ENCODE results near the gene PML.
A peak's percentile ranks its signal among the peaks of the same experiment; 100 is the strongest.
"Not testable (repeated sequence)": the region's sequence is repeated elsewhere in the genome, so short reads cannot be mapped to it uniquely, and the experiment has no call there.

PML gene

DNA sequence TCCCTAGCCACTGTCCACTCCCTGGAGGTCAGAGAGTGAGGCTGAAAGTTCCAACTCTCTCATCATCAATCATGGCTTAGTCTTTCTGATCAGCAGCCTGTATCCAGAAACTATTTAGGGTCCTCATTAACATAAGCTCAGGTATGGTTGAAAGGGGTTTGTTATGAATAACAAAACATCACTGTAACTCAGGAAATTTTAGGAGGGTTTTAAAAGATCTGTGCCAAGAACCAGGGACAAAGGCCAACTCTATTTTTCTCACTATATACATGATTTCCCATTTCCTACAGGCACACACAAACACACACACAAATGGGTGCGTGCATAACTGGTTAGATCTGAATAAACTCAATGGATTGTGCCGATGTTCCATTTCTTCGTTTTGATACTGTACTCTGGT, 26.1 kb upstream of the PML start:
- no peak overlapping the region for H3K9ac ChIP-seq (ENCODE audit: low read length)
- peaks cover 16% of the 10 kb centered on the region for H3K4me1 ChIP-seq (ENCODE audit: low read length)
- H3K4me2 ChIP-seq (ENCODE audit: low read depth, low read length), result no peak overlapping the region
- H3K4me3 ChIP-seq (ENCODE audit: low read length), result no peak overlapping the region
- no peaks in the 10 kb centered on the region for H3K79me2 ChIP-seq (ENCODE audit: low read length)
- peaks cover 15% of the 10 kb centered on the region for H3F3A ChIP-seq (ENCODE audit: insufficient read depth, low read length)
- TF ChIP-seq, protein P1, sequence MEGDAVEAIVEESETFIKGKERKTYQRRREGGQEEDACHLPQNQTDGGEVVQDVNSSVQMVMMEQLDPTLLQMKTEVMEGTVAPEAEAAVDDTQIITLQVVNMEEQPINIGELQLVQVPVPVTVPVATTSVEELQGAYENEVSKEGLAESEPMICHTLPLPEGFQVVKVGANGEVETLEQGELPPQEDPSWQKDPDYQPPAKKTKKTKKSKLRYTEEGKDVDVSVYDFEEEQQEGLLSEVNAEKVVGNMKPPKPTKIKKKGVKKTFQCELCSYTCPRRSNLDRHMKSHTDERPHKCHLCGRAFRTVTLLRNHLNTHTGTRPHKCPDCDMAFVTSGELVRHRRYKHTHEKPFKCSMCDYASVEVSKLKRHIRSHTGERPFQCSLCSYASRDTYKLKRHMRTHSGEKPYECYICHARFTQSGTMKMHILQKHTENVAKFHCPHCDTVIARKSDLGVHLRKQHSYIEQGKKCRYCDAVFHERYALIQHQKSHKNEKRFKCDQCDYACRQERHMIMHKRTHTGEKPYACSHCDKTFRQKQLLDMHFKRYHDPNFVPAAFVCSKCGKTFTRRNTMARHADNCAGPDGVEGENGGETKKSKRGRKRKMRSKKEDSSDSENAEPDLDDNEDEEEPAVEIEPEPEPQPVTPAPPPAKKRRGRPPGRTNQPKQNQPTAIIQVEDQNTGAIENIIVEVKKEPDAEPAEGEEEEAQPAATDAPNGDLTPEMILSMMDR (IDR thresholded peaks at IDR 0.05; ENCODE audit: low read length), result no peak
- TF ChIP-seq EZH2 (optimal IDR thresholded peaks at IDR 0.05; ENCODE audit: low read depth, low read length) (no peak), EZH2phosphoT487 (IDR thresholded peaks at IDR 0.05; ENCODE audit: low read length) (no peak)
- H4K20me1 ChIP-seq (ENCODE audit: insufficient read depth, low read length), result no peaks in the 10 kb centered on the region
- no peak overlapping the region for H3K27ac ChIP-seq (ENCODE audit: low read length)
- no peak for DNase-seq
- no peaks in the 10 kb centered on the region for H3K27me3 ChIP-seq (replicated peaks; ENCODE audit: insufficient read depth, low read length)
- H3K9me2 ChIP-seq (replicated peaks; ENCODE audit: insufficient read depth, low read length), result no peaks in the 10 kb centered on the region
- H3K9me3 ChIP-seq (replicated peaks; ENCODE audit: insufficient read depth, low read length), result no peaks in the 10 kb centered on the region
- H3K36me3 ChIP-seq (replicated peaks; ENCODE audit: insufficient read depth, low read length), result no peaks in the 10 kb centered on the region
- H2AFZ ChIP-seq (ENCODE audit: low read length), result no peak overlapping the region

DNA sequence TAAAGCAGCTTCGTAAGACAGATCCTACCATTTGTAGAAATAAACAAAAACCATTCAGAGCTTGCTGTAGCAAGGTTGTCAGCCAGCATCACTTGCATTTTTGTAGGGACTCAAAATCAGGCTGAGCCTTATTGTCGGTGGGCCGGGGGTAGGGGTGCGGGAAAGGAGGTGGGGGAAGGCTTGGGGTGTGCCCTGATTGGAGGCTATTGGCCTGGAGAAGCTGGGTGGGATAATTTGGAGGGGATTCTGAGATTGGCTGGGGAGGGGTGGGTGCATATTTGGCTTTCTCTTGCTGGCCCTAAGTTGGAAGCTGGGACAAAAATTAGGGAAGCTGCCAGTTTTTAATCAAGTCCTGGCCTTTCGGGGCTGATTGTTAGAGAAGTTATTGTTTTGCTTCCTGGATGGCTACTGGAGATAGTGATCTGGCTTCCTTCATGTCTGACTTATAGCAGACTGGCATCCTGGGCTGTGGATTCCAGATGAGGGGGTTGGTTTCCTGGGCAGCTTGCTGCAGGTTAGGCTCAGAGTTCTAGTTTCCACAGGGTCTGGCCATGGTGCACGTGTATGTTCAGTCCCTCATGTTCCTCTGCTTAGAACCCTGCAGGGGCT, 25.3 kb upstream of the PML start:
- TF ChIP-seq, protein P1 (IDR thresholded peaks at IDR 0.05; ENCODE audit: low read length), result no peak
- TF ChIP-seq EZH2phosphoT487 (IDR thresholded peaks at IDR 0.05; ENCODE audit: low read length), result no peak
- TF ChIP-seq EZH2 (optimal IDR thresholded peaks at IDR 0.05; ENCODE audit: low read depth, low read length), result no peak

DNA sequence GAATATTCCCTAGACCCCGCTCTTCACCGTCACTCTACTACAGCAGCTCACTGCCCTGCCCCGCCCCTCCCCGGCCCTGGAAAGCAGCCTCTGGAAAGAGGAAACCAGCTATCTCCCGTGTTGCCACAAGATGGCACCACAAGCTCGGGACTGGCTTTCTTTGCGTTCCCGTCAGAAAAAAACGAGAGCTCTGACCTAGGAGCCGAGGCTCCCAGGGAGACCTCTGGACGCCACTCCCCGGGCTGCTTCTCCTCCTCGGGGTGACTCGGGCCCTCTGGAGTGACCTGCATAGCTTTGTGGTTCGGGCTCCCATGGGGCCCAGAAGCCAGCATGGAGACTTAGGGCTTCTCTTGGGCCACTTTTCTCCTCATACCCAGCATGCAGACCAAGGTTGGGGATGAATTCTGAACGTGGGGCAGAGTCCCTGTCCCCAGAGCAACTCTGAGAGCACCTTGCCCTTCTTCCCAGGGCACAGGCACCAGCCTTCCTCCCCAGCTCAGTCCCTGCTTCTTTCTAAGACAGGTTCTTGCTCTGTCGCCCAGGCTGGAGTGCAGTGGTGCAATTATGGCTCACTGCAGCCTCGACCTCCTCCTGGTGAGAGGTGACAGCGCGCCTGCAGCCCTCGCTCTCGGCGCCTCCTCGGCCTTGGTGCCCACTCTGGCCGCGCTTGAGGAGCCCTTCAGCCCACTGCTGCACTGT, 21.4 kb upstream of the PML start:
- Histone ChIP-seq H3K9me3 (replicated peaks; ENCODE audit: insufficient read depth, low read length) (no peaks in the 10 kb centered on the region), H3K79me2 (ENCODE audit: low read length) (no peaks in the 10 kb centered on the region), H3K4me3 (ENCODE audit: low read length) (peak overlapping the region; percentile 18), H2AFZ (ENCODE audit: low read length) (peak overlapping the region; percentile 86), H3K27me3 (replicated peaks; ENCODE audit: insufficient read depth, low read length) (peaks cover 39% of the 10 kb centered on the region), H4K20me1 (ENCODE audit: insufficient read depth, low read length) (no peaks in the 10 kb centered on the region), H3K9me2 (replicated peaks; ENCODE audit: insufficient read depth, low read length) (no peaks in the 10 kb centered on the region), H3K9ac (ENCODE audit: low read length) (no peak overlapping the region), H3K4me1 (ENCODE audit: low read length) (0 out of 2 replicates have a peak, but pooled peaks cover 4% of the 10 kb centered on the region), H3K4me2 (ENCODE audit: low read depth, low read length) (peak overlapping the region; percentile 81; the same call in 1 of the 2 replicates), H3F3A (ENCODE audit: insufficient read depth, low read length) (peaks cover 5% of the 10 kb centered on the region; the same call in 1 of the 2 replicates), H3K27ac (ENCODE audit: low read length) (no peak overlapping the region), H3K36me3 (replicated peaks; ENCODE audit: insufficient read depth, low read length) (no peaks in the 10 kb centered on the region)
- TF ChIP-seq EZH2phosphoT487 (IDR thresholded peaks at IDR 0.05; ENCODE audit: low read length) (no peak), EZH2 (optimal IDR thresholded peaks at IDR 0.05; ENCODE audit: low read depth, low read length) (no peak)
- TF ChIP-seq, protein P1 (IDR thresholded peaks at IDR 0.05; ENCODE audit: low read length), result peak; percentile 83
- peak; percentile 78 for DNase-seq

More for the DNA sequence above, 25.3 kb upstream of the PML start:
- no peak for DNase-seq
- Histone ChIP-seq H2AFZ (ENCODE audit: low read length) (no peak overlapping the region), H3F3A (ENCODE audit: insufficient read depth, low read length) (peaks cover 15% of the 10 kb centered on the region), H3K4me1 (ENCODE audit: low read length) (peaks cover 16% of the 10 kb centered on the region), H3K4me2 (ENCODE audit: low read depth, low read length) (no peak overlapping the region), H3K9me3 (replicated peaks; ENCODE audit: insufficient read depth, low read length) (no peaks in the 10 kb centered on the region), H3K9ac (ENCODE audit: low read length) (no peak overlapping the region), H3K9me2 (replicated peaks; ENCODE audit: insufficient read depth, low read length) (no peaks in the 10 kb centered on the region), H3K4me3 (ENCODE audit: low read length) (no peak overlapping the region), H4K20me1 (ENCODE audit: insufficient read depth, low read length) (no peaks in the 10 kb centered on the region), H3K27ac (ENCODE audit: low read length) (no peak overlapping the region), H3K27me3 (replicated peaks; ENCODE audit: insufficient read depth, low read length) (peaks cover under 1% of the 10 kb centered on the region; the same call in 1 of the 2 replicates), H3K36me3 (replicated peaks; ENCODE audit: insufficient read depth, low read length) (no peaks in the 10 kb centered on the region), H3K79me2 (ENCODE audit: low read length) (no peaks in the 10 kb centered on the region)

DNA sequence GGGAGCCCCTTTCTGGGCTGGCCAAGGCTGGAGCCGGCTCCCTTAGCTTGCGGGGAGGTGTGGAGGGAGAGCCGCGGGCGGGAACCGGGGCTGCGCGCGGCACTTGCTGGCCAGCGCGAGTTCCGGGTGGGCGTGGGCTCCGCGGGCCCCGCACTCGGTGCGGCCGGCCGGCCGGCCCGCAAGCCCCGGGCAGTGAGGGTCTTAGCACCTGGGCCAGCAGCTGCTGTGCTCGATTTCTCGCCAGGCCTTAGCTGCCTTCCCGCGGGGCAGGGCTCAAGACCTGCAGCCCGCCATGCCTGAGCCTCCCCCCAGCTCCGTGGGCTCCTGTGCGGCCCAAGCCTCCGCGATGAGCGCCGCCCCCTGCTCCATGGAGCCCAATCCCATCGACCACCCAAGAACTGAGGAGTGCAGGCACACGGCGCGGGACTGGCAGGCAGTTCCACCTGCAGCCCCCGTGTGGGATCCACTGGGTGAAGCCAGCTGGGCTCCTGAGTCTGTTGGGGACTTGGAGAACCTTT, 20.8 kb upstream of the PML start:
- H3K4me3 ChIP-seq (ENCODE audit: low read length); H3K27ac ChIP-seq (ENCODE audit: low read length); H3K9me3 ChIP-seq (replicated peaks; ENCODE audit: insufficient read depth, low read length); H3K79me2 ChIP-seq (ENCODE audit: low read length); H4K20me1 ChIP-seq (ENCODE audit: insufficient read depth, low read length); H3K9me2 ChIP-seq (replicated peaks; ENCODE audit: insufficient read depth, low read length); H3K9ac ChIP-seq (ENCODE audit: low read length); DNase-seq; H3K4me1 ChIP-seq (ENCODE audit: low read length); H3F3A ChIP-seq (ENCODE audit: insufficient read depth, low read length); H3K4me2 ChIP-seq (ENCODE audit: low read depth, low read length); H2AFZ ChIP-seq (ENCODE audit: low read length); H3K36me3 ChIP-seq (replicated peaks; ENCODE audit: insufficient read depth, low read length): not testable (repeated sequence)
- H3K27me3 ChIP-seq (replicated peaks; ENCODE audit: insufficient read depth, low read length), result peaks cover 44% of the 10 kb centered on the region

DNA sequence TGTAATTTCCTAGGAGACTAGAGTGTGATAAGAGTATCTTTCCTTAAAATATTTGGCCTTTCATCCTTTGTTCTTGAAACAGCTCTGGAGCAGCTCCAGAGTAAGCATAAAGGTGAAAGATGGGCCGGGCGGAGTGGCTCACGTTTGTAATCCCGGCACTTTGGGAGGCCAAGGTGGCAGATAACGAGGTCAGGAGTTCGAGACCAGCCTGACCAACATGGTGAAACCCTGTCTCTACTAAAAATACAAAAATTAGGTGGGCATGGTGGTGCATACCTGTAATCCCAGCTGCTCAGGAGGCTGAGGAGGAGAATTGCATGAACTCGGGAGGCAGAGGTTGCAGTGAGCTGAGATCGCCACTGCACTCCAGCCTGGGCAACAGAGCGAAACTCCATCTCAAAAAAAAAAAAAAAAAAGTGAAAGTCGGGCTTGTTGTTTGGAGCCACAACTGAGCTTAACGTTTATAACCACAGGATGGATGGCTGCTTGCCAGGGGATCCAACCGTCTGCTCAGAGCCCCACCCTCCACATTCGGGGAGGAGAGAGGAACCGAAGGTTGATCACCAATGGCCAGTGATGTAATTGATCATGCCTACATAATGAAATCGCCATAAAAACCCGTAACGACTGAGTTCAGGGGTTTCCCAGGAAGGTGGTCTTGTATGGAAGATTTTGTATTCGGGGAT, 18.9 kb upstream of the PML start:
- H3K79me2 ChIP-seq (ENCODE audit: low read length); H3K9me2 ChIP-seq (replicated peaks; ENCODE audit: insufficient read depth, low read length); H3K27ac ChIP-seq (ENCODE audit: low read length); H3K9ac ChIP-seq (ENCODE audit: low read length); H3K9me3 ChIP-seq (replicated peaks; ENCODE audit: insufficient read depth, low read length); H2AFZ ChIP-seq (ENCODE audit: low read length); H4K20me1 ChIP-seq (ENCODE audit: insufficient read depth, low read length); H3K4me3 ChIP-seq (ENCODE audit: low read length); H3K4me1 ChIP-seq (ENCODE audit: low read length); H3K36me3 ChIP-seq (replicated peaks; ENCODE audit: insufficient read depth, low read length); H3F3A ChIP-seq (ENCODE audit: insufficient read depth, low read length): not testable (repeated sequence)
- H3K27me3 ChIP-seq (replicated peaks; ENCODE audit: insufficient read depth, low read length), result peaks cover 49% of the 10 kb centered on the region
- peak; percentile 66 for DNase-seq
- H3K4me2 ChIP-seq (ENCODE audit: low read depth, low read length), result peak overlapping the region; percentile 43
